ENCODE measurements around the gene GASK1B. TPM values are rescaled to one million over a fixed set of nuclear protein-coding genes. Genes with fewer than 3 reads are reported as not detected.
A peak's percentile ranks its signal among the peaks of the same experiment; 100 is the strongest.

GASK1B gene
- total and polyA plus RNA-seq, 5 donors = 25.8 to 81.4 (median 72.8) TPM

DNA sequence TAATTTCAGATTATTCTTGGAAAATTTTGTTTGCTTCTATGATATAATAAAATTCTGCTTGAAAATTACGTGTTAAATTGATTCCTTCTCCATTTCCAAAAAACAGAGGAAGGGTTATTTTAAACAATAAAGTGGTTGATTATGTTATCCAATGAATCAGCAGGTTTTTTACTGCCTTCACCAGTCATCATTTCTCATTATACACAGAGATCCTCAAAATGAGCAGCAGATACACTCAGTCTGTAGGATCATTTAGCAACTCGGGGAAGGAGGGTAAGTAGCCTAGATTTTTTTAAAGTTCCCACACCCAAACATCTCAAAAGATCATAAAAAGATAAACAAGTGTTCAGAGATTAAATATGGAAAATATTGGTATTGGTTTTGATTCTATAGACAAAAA, 30.6 kb upstream of the GASK1B start:
- no peaks in the 10 kb centered on the region for H3K4me1 ChIP-seq (ENCODE audit: control insufficient read depth, insufficient read depth, low read length)
- no peak overlapping the region for H3K27ac ChIP-seq (ENCODE audit: low read length)
- DNase-seq (no peak), ATAC-seq (no peak)
- no peak overlapping the region for H3K4me3 ChIP-seq (ENCODE audit: low read length)
- WGBS = 81% methylated on average over 2 of the region's 2 CpGs
- no peaks in the 10 kb centered on the region for H3K27me3 ChIP-seq (ENCODE audit: control insufficient read depth, insufficient read depth)
- intact Hi-C loops (cut with DNase I) = no loop called here
- no peaks in the 10 kb centered on the region for H3K9me3 ChIP-seq (ENCODE audit: control insufficient read depth, low read length)

- Histone ChIP-seq H3K27me3 (ENCODE audit: control insufficient read depth, insufficient read depth) (no peaks in the 10 kb centered on the region), H3K9me3 (ENCODE audit: control insufficient read depth, low read length) (no peaks in the 10 kb centered on the region), H3K27ac (ENCODE audit: low read length) (no peak overlapping the region), H3K4me3 (ENCODE audit: low read length) (no peak overlapping the region), H3K4me1 (ENCODE audit: control insufficient read depth, insufficient read depth, low read length) (no peaks in the 10 kb centered on the region)
- ATAC-seq (no peak), DNase-seq (no peak)
- 51% methylated on average over 1 of the region's 1 CpG for WGBS
- intact Hi-C loops (cut with DNase I) = no loop called here
Observed at GRCh38 chr4:158202481-158202880, 29.7 kb upstream of the GASK1B start.

DNA sequence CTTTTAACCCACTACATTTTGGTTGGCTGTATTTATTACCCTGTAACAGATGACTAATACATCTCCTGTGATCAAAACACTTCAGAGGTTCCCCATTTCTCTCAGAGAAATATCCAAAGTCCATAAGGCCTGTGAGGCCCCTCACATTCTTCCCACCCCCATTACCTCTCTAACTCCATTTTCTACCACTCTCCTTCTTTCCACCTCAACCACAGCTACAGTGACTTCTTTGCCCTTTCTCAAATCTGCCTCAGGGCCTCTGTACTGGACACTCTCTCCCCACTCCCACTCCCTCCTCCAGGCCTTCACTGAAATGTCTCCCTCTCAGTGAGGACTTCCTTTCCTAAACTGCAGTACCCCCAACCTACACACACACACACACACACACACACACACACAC, 29.1 kb upstream of the GASK1B start:
- DNase-seq = no peak

GRCh38 chr4:158201322-158201721, 28.5 kb upstream of the GASK1B start:
- WGBS = 97% methylated on average over 4 of the region's 4 CpGs
- Histone ChIP-seq H3K4me1 (ENCODE audit: control insufficient read depth, insufficient read depth, low read length) (no peaks in the 10 kb centered on the region), H3K27me3 (ENCODE audit: control insufficient read depth, insufficient read depth) (no peaks in the 10 kb centered on the region), H3K27ac (ENCODE audit: low read length) (no peak overlapping the region), H3K4me3 (ENCODE audit: low read length) (no peak overlapping the region), H3K9me3 (ENCODE audit: control insufficient read depth, low read length) (no peaks in the 10 kb centered on the region)
- ATAC-seq (no peak), DNase-seq (no peak)
- intact Hi-C loops (cut with DNase I) = no loop called here

More for the DNA sequence above, 29.1 kb upstream of the GASK1B start:
- Histone ChIP-seq H3K27me3 (ENCODE audit: control insufficient read depth, insufficient read depth) (no peaks in the 10 kb centered on the region), H3K4me1 (ENCODE audit: control insufficient read depth, insufficient read depth, low read length) (no peaks in the 10 kb centered on the region), H3K9me3 (ENCODE audit: control insufficient read depth, low read length) (no peaks in the 10 kb centered on the region), H3K4me3 (ENCODE audit: low read length) (no peak overlapping the region), H3K27ac (ENCODE audit: low read length) (no peak overlapping the region)
- ATAC-seq = no peak
- intact Hi-C loops (cut with DNase I) = no loop called here

DNA sequence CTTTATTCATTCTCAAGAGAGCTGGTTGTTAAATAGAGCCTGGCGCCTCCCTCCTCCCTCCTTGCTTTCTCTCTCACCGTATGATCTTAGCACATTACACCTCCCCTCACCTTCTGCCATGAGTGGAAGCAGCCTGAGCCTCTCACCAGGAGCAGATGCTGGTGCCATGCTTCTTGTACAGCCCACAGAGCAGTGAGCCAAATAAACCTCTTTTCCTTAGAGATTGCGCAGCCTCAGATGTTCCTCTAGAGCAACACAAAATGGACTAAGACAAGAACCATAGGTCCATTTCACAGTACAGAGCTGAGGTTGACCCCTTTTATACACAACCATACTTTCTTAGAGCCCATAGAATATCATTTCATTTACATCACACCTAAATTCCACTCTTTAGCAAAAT, 27.4 kb upstream of the GASK1B start:
- H3K9me3 ChIP-seq (ENCODE audit: control insufficient read depth, low read length) = no peaks in the 10 kb centered on the region
- no peaks in the 10 kb centered on the region for H3K27me3 ChIP-seq (ENCODE audit: control insufficient read depth, insufficient read depth)
- H3K27ac ChIP-seq (ENCODE audit: low read length) = no peak overlapping the region
- no peaks in the 10 kb centered on the region for H3K4me1 ChIP-seq (ENCODE audit: control insufficient read depth, insufficient read depth, low read length)
- WGBS = 94% methylated on average over 3 of the region's 3 CpGs
- H3K4me3 ChIP-seq (ENCODE audit: low read length) = no peak overlapping the region
- DNase-seq (no peak), ATAC-seq (no peak)
- intact Hi-C loops (cut with DNase I) = no loop called here

DNA sequence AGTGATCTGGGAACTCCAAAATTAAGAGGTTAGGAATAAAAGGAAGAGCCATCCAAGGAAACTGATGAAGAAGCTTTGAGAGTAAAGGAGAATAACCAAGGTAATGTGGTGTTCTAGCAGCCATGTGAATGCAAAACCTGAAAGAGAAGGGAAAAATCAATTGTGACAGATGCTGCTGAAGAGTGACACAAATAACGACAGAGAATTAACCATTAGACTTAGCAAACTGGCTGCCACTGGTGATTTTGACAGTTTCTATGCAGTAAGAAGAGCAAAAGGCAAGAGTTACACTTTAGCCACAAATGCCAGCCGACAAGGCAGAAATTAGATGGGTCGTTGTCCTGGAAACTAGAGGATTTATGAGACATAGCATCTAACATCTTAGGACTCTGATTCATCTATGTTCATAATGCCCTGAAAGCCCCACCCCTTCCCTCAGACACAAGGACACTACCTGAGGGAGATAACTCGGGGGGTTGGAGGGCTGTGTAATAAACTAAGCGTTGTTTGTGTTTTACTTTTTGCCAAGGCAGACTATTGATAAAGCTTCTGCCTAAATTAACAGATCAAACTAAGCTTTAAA, 24.5 kb upstream of the GASK1B start:
- ATAC-seq = no peak
- H3K4me3 ChIP-seq (ENCODE audit: low read length) = no peak overlapping the region
- no peak for DNase-seq
- H3K4me1 ChIP-seq (ENCODE audit: control insufficient read depth, insufficient read depth, low read length) = no peaks in the 10 kb centered on the region
- 90% methylated on average over 5 of the region's 5 CpGs for WGBS
- H3K27ac ChIP-seq (ENCODE audit: low read length) = no peak overlapping the region
- no peaks in the 10 kb centered on the region for H3K27me3 ChIP-seq (ENCODE audit: control insufficient read depth, insufficient read depth)
- no peaks in the 10 kb centered on the region for H3K9me3 ChIP-seq (ENCODE audit: control insufficient read depth, low read length)
- intact Hi-C loops (cut with DNase I) = loop anchor here in 1 of 4 donors (10.0 kb wide), 1 partner anchor 58 kb away; no protein-coding TSS in a partner anchor

DNA sequence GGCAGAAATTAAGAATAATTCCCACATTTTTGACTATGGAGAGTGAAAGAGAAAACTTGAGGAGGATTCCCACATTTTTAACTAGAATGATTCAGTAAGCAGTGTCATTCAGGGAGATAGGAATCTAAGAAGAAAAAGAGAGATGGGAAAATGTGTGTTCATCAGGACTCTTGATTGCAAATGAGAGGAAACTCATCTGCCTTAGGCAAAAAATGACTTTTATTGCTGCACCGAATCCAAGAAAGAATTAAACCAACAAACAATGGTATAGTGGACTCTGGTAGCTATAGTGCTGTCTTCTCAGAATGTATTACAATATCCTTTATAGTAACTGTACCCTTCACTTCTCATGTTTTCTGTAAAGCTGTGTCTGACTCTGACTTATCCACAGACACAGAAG, 22.5 kb upstream of the GASK1B start:
- intact Hi-C loops (cut with DNase I) = loop anchor here in 1 of 4 donors (10.0 kb wide), 1 partner anchor 60 kb away; no protein-coding TSS in a partner anchor
- WGBS = 89% methylated on average over 1 of the region's 1 CpG
- Histone ChIP-seq H3K27ac (ENCODE audit: low read length) (no peak overlapping the region), H3K4me1 (ENCODE audit: control insufficient read depth, insufficient read depth, low read length) (no peaks in the 10 kb centered on the region), H3K4me3 (ENCODE audit: low read length) (no peak overlapping the region), H3K27me3 (ENCODE audit: control insufficient read depth, insufficient read depth) (no peaks in the 10 kb centered on the region), H3K9me3 (ENCODE audit: control insufficient read depth, low read length) (no peaks in the 10 kb centered on the region)
- ATAC-seq = no peak
- no peak for DNase-seq

DNA sequence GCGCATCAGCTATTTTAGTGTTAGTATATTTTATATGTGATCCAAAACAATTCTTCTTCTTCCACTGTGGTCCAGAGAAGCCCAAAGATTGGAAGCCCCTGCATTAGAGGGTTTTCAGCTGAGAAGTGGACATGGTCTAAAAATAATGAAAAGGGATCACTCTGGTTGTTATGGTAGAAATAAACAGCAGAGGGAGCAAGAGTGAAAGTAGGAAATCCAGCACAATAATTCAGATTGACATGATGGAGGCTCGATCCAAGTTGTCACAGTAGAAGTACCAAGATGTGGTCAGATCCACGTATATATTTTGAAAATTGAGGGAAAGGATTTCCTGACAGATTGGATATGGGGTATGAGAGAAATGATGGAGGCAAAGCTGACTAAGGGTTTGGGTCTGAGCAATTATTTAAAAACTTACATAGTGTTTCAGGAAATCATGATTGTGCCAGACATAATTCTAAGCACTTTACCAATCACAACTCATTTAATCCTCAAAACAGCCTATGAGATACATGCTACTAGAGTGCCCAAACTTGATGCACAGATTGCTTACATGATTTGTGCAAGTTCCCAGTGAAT, 20.4 kb upstream of the GASK1B start:
- intact Hi-C loops (cut with DNase I) = loop anchor here in 2 of 4 donors (5.0 to 10.0 kb wide), 2 partner anchors 59 to 62 kb away; no protein-coding TSS in a partner anchor
- ATAC-seq (peak; percentile 70 to 71), DNase-seq (no peak)
- H3K4me1 ChIP-seq (ENCODE audit: control insufficient read depth, insufficient read depth, low read length) = no peaks in the 10 kb centered on the region
- H3K9me3 ChIP-seq (ENCODE audit: control insufficient read depth, low read length) = no peaks in the 10 kb centered on the region
- WGBS = 32% methylated on average over 3 of the region's 3 CpGs
- no peak overlapping the region for H3K27ac ChIP-seq (ENCODE audit: low read length)
- no peak overlapping the region for H3K4me3 ChIP-seq (ENCODE audit: low read length)
- no peaks in the 10 kb centered on the region for H3K27me3 ChIP-seq (ENCODE audit: control insufficient read depth, insufficient read depth)

DNA sequence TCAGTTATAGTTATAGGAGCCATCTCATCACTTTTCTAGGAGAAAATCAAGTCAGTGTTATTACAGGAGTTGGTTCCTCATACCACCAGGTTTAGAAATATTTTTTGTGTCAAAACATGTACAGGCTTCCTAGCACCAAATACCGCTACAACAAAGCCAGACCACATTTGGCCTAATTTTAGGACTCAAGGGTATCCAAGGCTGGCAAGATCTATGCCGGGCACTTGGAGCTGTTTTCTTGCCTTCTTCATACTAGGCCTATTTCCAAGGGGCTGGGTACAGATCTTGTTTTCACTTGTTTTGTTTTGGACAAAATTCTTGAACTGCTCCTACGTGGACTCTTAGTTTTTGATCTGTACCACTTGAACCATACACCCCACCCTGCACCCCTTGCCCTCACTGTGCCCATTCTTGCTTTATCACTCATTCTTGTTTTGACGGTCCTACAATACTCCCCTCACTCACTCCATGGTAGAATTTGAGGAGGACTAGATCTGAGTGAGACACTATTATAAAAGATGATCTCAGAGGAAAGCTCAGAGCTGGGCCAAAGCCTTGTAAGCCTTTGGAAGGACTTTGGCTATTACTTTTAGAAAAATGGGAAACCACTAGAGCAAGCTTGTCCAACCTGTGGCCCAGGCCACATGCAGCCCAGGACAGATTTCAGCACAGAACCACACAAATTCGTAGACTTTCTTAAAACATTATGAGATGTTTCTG, 19.8 kb upstream of the GASK1B start:
- Histone ChIP-seq H3K4me1 (ENCODE audit: control insufficient read depth, insufficient read depth, low read length) (no peaks in the 10 kb centered on the region), H3K9me3 (ENCODE audit: control insufficient read depth, low read length) (no peaks in the 10 kb centered on the region), H3K27me3 (ENCODE audit: control insufficient read depth, insufficient read depth) (no peaks in the 10 kb centered on the region), H3K4me3 (ENCODE audit: low read length) (no peak overlapping the region), H3K27ac (ENCODE audit: low read length) (no peak overlapping the region)
- ATAC-seq (peak in 1 of 2 donors; percentile 43), DNase-seq (no peak)
- intact Hi-C loops (cut with DNase I) = loop anchor here in 2 of 4 donors (5.0 to 10.0 kb wide), 2 partner anchors 60 to 62 kb away; no protein-coding TSS in a partner anchor
- WGBS = 77% methylated on average over 5 of the region's 5 CpGs

GRCh38 chr4:158190718-158191117, 17.9 kb upstream of the GASK1B start:
- WGBS = 91% methylated on average over 2 of the region's 2 CpGs
- intact Hi-C loops (cut with DNase I) = loop anchor here in 2 of 4 donors (5.0 to 10.0 kb wide), 2 partner anchors 62 to 64 kb away; no protein-coding TSS in a partner anchor

GRCh38 chr4:158189422-158189821, 16.6 kb upstream of the GASK1B start:
- no peak overlapping the region for H3K27ac ChIP-seq (ENCODE audit: low read length)
- H3K27me3 ChIP-seq (ENCODE audit: control insufficient read depth, insufficient read depth) = no peaks in the 10 kb centered on the region
- ATAC-seq (no peak), DNase-seq (no peak)
- no peaks in the 10 kb centered on the region for H3K4me1 ChIP-seq (ENCODE audit: control insufficient read depth, insufficient read depth, low read length)
- WGBS = 95% methylated on average over 1 of the region's 1 CpG
- H3K9me3 ChIP-seq (ENCODE audit: control insufficient read depth, low read length) = no peaks in the 10 kb centered on the region
- H3K4me3 ChIP-seq (ENCODE audit: low read length) = no peak overlapping the region
- intact Hi-C loops (cut with DNase I) = no loop called here

More at GRCh38 chr4:158190718-158191117, 17.9 kb upstream of the GASK1B start:
- H3K4me3 ChIP-seq (ENCODE audit: low read length) = no peak overlapping the region
- ATAC-seq (no peak), DNase-seq (no peak)
- no peaks in the 10 kb centered on the region for H3K27me3 ChIP-seq (ENCODE audit: control insufficient read depth, insufficient read depth)
- no peak overlapping the region for H3K27ac ChIP-seq (ENCODE audit: low read length)
- no peaks in the 10 kb centered on the region for H3K4me1 ChIP-seq (ENCODE audit: control insufficient read depth, insufficient read depth, low read length)
- H3K9me3 ChIP-seq (ENCODE audit: control insufficient read depth, low read length) = no peaks in the 10 kb centered on the region

All from right cardiac atrium (tissue), 5 donors.